COLO668 (cell line): ENCODE measurements around the gene NAA80.
A peak's percentile ranks its signal among the peaks of the same experiment; 100 is the strongest.

Source experiments
- DNase-seq: peaks from one replicate; lab custom pipeline; 2025; ENCODE audit not compliant: unreplicated experiment; lab: John Stamatoyannopoulos, UW

Gene NAA80

DNA sequence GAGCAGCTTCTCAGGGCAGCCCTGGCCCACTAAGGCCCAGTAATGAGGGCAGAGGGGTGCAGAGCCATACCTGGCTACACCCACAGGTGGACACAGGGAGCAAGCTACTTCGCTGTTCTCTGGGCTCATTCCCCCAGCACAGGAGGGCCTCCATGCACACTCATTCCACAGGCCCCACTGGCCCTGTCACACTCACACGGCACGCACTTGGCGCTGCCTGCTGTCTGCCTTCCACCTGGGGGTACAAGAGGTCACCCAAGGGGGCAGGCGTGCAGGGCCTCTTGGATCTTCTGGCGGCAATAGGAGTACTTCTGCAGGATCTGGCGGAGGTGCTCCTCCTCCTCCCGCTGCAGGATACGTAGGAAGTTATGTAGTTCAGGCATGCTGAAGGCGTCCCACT, 31.1 kb upstream of the NAA80 start:
- DNase-seq, result no peak

DNA sequence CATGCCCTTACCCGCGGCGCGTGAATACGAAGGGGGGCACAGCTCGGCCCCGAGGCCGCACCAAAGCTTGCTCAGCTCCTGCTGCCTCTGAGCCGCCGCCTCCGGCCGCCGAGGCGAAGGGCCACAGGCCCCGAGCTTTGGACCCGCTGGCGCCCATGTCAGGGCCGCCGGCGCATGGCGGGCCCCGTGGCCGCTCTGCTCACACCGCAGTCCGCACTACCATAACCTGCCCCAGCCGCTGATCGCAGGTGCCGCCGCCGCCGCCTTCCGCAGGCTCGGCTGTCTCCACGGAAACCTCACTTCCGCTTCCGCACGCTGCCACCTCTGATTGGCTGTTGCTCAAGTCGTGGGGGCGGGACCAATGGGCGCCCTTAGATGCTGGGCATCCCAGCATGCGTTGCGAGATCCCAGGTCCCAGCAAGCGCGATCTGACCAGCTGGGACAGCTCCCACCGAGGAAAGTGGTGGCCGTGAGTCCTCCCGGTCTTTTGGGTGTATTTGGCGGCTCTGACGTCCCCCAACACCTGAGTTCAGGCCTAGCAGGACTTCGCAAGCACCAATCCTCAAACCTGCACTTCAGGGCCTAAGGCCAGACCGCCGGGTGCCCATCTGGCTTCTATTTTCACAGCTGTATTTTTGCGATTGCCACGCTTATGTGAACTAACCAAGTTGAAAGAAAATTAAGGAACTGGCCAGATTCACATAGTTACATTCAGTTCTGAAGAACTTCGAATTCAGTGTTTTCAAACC, 28.9 kb upstream of the NAA80 start, which contains the start of gene TUSC2:
Gene TUSC2 (minus strand): TSS at position 281 of the 749 bp plus-strand sequence. CDS start 124 bp downstream, at position 157.
- DNase-seq, result peak; percentile 95

DNA sequence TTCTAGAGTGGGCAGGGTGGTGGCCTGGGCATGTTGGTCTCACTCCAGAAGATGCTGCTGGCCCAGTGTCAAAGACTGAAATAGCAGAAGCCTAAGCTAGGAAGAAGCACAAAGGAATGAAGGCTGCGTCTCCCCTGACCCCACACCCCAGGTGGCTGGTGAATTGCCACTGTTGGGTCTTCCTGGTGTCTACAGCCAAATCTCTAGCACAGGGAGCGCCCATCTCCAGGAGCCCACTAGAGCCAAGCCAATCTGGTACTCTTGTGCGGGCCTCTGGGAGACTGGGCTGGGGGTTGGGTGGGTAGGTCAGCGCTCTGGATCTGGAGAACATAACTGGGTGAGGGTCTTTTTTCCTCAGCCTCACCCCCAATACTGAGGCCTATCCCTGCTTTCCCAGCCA, 27.9 kb upstream of the NAA80 start:
- DNase-seq, result no peak

DNA sequence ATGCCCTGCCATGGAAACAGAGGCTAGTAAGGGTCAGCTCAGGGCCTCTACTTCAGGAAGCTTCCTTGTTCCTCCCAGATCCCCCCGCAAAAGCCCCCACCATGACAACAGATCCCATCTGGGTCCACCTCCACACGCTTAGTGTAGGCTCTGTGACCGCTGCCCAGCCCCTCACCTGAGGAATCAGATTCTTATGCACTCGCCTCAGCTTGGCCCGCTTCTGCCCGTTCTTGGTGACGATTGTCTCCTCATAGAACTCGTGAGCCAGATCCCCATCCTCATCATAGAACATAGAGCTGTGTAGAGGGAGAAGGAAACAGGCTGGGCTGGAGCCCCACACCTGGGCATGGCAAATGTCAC, 27.0 kb upstream of the NAA80 start:
- no peak for DNase-seq

DNA sequence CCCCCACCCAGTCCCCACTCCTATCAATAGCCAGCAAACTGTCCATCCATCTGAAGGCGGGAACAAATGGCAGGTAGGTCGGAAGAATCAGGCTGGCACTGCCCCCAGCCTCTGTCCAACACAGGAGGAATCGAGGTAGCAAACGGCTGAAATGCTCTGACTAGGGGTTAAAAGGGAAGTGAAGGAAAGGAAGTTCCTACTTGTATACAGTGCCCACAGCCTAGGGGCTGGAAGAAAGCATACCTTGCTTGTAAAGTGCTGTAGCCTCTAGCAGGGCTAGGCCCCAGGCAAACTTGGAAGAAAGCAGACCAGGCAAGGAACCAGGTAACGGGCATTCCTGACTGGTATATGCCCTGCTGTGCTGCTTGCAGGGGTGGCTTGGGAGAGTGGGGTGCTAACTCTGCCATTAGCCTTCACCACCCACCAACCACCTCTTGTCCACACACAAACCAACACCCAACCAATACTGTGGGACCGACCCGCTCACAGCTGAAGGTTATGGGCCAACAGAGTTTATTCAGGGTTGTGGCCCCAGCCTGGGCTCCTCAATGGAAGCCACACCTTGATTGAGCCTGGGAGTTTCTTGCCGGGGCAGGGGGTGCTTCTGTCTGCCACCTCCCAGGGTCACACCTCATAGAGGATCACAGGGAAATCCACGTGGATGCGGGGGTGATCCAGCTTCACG, 26.4 kb upstream of the NAA80 start:
- DNase-seq, result no peak

DNA sequence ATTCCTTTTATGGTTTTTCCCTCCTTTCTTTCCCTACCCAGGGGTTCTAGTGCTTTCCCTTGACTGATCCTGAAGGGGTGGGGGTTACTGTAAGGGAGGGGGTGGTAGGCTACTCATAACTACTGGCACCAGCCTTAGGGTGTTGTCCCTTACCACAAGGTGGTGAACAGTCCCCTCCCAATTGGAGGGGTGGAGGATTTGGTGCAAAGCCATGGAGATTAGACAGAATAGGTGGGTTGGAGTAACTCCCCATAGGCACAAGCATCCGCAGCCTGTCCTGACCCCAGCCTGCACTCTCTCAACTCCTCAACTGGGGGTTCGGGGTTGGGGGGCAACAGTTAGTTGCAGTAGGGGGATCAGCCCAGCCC, 25.9 kb upstream of the NAA80 start:
- no peak for DNase-seq

DNA sequence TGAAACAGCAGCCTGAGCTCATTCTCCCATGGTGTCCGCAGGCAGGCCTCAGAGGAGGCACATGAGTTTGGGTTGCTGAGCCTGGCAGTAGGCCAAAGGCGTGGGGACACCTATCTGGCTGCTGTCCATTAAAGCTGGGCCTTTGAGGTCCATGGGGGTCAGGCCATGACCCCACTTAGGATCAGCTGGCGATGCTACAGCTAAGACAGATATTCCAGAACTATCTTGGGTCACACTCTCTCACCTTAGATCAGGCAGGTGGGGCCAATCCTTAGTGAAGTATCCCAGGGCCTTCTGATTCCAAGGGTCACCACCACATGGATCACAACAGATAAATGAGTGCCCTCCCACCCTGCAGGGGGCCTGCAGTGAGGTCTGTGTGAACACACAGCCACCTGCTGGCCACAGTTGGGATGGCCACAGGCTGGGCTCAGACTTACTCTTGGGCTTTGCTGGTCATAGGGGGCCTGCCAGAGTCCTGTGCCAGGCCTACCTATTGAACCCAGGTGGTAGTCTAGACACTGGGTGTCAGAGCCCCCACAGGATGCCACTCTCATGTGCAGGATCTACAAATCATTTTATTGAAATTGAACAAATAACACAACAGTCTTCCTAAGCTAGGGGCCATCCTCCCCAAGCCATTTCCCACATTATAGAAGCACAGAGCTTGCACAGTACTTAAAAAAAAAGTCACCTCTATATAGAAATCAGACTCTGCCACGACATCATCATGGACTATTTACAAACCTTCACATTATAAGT, 25.3 kb upstream of the NAA80 start:
- peak; percentile 65 for DNase-seq

DNA sequence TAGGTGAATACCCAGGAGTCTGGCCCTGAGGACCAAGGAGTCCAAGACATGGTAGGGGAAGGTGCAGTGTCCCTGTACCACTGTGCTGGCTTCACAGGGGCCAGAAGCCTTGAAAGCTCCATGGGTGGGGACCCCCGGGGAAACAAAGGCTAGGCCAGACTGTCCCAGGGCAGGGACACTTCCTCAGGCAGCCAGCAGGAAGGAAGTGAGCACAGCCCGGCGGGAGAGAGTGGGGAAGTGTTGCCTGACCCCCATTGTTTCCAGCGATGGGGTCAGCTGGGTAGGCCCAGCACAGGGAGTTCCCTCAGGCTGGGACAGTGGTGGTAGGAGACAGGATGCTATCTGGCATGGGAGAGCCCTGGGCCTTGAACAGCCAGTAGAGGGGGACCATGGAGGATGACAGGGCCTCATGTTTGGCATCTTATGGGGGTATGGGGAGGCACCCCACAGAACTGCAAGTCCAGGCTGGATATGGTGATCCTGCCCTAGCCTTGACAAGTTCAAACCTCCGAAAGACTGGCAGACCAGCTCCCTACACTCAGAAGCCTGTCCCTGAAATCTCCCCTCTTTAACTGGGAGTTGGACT, 24.5 kb upstream of the NAA80 start:
- no peak for DNase-seq

DNA sequence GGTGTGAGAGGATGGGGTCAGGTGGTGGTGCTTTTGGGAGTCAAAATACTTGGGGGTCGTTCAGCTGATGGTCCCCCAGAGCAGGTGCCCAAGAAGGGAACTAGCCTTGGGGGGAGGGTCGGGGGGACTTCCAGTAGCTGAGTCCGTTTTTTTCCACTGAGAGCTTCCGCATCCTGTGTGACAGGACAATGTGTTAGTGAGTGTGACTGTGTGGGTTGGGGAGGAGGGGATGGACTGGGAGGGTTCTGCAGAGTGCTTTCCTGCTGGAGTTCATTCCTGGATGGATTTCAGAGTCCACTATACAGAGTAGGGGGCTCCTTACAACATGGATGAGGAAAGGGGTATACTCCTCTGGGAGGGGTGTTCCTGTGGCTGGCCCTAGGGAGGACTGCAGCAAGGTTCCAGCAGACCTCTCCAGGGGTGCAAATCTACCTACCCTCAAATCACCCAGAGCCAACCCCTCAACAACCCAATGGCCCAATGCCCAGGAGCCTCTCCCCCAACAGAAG, 23.9 kb upstream of the NAA80 start:
- DNase-seq, result peak; percentile 60

DNA sequence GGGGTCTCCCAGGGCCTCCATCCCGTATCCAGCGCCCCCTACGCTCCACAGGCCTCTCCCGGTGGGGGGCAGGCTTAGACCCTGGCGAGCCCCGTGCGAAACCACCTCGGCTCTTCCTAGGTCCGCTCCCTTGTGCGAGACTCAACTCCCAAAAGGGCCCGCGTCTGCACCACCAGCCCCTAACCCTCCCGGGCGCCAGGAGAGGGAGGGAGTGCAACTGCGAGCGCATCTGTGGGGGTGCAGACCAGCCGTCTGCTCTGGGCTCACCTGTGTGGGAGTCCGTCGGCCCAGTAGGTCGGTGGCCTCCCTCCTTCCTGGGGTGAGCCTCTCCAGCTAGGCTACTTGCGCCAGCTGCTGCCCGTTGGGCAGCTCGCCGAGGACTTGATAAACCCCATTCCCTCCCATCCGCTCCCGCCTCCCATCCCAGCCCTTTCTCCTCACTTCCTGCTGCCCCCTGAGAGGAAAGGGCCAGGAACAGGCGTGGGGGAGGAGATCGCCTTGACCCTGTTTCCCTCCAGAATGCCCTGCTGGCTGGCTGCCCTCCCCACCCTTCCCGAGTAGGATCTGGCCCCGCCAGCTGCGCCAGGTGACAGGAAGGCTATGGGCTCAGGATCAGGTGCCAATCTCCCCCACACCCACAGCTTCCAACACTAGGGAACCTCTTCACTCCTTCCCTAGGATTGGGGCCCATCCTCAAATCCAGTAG, 23.3 kb upstream of the NAA80 start, which contains the start of gene HYAL2:
Gene HYAL2 (minus strand): TSS at position 360 of the 706 bp plus-strand sequence. CDS start 2,256 bp downstream, outside the sequence.
- DNase-seq, result peak; percentile 78

DNA sequence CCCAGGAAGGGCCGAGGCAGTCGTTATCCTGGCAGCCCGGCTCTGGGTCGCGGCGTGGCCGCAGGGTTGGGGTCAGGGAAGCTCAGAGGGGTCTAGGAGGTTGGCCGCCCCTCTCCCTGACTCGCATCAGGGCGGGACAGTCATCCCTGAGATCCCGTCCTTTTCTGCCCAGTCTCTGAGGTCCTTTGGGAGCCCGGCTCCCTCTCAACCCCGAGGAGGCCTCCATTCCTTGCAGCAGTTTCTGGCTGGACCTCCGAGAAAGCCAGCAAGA, 22.8 kb upstream of the NAA80 start:
- no peak for DNase-seq

DNA sequence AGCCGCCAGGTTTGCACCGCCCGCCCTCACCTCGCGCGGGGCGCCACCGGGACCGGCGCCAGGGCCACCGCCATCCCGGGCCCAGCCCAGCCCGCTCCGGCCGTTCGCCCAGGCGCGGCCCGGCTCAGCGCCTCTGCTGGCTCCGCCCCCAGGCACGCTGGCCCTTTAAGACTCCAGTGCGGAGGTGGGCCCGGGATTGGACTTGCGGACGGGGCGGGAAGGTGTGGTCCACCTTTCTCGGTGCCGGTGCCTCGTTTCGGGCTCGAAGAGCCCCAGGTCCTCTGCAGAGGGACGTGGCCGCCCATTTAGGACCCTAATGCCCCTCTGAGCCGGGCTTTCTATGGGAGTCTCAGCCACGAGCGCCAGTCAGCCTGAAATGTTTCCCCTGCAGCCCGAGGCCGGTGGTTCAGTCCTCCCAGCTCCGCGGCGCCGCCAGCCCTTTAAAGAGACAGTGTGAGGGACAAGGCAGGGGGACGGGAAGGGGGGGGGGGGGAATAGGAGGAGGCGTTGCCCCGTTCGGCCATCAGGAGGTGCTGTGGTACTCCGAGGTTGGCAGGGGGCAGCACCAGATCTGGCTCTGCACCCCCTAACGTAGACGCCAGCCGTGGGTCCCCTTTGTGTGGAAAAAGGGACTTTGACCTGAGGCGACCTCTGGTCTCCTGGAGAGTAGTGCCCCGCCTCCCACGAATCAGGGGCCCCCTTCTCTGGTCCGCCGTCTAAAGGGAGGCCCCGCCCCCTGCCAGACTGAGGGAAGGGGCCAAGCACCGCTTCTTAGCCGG, 22.3 kb upstream of the NAA80 start:
- peak; percentile 86 for DNase-seq

DNA sequence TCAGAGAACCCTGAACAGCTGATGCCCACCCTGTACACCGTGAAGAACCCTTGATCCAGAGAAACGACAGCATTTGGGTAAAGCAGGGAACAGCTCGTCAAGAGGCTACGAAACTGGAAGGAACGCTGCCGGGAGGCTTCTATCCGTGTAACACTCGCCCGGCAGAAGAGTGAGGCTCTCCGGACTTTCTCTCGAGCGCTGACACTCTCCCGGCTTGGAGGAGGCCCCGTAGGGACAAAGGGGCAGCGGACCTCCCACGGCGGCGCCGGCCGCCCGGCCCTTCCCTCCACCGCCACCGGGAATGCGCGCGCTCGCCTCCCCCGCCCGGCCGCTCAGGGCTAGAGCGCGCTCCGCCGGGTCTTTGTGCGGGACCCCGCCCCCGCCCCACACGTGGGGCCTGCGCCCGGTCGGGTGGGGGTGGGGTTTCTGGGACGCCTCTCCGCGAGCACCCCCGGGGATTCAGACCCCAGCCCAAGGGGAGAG, 21.7 kb upstream of the NAA80 start:
- peak; percentile 66 for DNase-seq

DNA sequence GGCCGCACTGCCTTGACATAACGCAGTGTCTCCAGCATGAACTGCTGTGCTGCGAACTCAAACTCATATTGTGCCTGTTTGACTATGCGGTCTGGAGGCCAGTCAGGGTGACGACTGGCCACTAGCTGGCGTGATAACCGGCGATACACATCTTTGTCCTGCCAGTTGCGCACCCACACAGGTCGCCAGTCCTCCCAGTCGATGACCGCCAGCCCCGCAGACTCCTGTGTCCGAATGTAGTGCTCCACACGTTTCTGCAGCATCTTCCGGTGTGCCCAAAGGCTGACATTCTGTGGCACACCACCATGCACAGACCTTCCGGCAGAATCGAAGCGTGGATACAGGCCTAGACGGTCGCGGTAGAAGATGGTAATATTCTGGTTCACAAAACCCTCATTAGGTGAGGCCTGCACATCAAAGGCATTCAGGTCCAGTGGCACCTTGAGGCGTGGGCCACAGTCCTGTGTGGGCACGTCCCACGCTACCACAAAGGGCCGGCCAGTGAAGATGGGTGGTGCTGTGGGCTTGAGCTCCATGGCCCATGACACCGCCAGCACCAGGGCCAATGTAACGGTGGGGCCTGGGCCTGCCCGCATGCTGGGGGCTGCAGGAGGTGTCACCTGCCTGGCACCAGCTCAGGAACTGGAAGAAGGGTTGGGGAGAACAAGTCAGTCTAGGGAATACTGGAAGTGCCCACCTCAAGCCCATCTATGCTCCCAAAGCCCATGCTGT, 20.9 kb upstream of the NAA80 start:
- DNase-seq, result no peak

DNA sequence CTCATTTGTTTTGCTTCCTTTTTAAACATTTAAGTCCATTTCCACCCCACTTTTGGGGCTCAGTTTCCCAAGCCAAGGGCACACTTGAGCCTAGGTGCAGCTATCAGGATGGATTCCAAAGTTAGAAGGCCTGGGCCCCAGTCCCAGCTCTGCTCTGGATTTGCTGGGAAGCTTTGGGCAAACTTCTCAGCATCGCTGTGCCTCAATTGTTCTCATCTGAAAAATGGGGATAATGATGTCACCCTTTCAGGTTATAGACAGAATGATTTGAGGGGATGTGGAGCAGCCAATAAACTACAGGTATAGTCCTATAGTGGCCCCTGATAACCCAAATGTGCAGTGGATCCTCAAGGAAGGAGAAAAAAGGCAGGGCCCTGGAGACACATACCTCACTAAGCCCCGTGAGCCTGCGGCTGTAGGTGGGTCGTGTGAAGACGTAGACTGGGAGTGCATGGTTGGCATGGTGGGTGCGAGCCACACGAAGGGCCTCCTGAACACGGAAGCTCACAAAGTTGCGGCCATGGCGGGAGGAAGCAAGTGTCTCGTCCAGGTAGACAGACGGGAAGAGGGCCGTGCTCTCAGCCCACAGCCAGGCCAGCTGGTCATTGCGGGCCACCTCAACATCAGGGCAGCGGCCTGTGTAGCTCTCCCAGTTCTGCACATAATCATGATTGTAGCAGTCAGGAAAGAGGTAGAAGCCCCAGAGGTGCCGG, 20.1 kb upstream of the NAA80 start:
- no peak for DNase-seq

DNA sequence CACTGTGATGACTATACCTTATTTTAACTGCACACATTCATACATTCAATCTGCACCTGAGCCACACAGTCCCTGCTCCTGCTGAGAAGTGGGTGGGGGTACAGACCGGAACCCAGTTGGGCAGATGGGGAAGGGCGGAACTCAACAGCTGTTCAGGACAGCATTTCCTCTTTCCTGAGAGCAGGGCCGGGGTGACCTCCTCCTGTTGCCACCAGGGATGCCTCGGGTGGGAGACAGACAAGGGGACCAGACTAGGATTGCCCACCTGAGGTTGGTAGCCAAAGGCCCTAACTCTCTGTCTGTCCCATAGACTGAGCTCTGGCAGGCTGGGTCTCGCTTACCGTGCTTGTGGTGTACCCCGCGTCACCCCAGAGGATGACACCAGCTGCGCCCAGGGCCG, 19.4 kb upstream of the NAA80 start:
- no peak for DNase-seq

DNA sequence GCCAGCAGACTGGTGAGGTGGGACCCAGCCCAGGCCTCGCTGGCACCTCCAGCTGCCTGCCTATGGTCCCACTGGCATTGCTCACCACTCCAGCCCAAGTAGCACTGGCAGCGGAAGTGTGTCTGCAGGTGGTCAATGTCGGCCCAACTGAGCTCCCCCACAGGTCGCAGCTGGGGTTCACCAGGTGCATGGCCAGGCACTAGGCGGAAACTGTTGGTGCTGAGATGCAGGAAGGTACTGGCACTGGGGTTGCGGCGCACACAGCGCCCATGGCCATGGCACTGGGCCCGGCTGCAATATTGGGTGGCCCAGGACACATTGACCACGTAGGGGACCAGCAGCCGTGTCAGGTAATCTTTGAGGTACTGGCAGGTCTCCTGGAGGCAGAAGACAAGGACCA, 19.0 kb upstream of the NAA80 start:
- no peak for DNase-seq

DNA sequence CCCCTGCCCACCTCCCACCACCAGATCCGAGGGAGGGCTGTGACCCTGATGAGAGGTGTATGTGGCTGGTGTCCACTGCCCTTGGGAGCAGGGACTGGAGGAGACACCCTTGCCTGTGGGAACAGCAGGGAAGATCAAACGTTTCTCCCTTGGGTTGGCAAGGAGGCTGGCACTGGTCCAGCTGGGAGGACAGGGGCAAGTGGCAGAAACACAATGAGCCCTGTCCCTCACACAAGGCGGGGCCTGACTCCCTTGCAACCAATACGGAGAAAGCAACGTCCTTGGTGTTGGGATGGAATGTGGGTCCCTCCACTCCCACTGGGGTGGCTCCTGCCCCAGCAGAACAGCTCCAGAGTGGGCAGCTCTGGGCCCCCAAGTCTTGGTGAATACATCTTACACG, 18.1 kb upstream of the NAA80 start:
- peak; percentile 15 for DNase-seq
